GM15510 (cell line): Measurements from ENCODE around the gene HOXC11.

ENCODE experiments used
- POLR2A ChIP-seq: IDR thresholded peaks from 3 replicates; pipeline ENCODE4 v1.6.1; 2011; ENCODE audit warnings: borderline replicate concordance; ENCODE audit not compliant: insufficient read length; ENCODE audit errors: extremely low read depth

Gene HOXC11

GRCh38 chr12:54018468-54018984, 45.6 kb downstream of the HOXC11 start:
- TF ChIP-seq POLR2A: no peak

- no peak for TF ChIP-seq POLR2A
These were observed 46.3 kb downstream of the HOXC11 start for GRCh38 chr12:54019091-54019811.

- no peak for TF ChIP-seq POLR2A
These were observed 47.1 kb downstream of the HOXC11 start for GRCh38 chr12:54019924-54020590.

GRCh38 chr12:54020591-54021405, 47.9 kb downstream of the HOXC11 start:
- TF ChIP-seq POLR2A: no peak

- TF ChIP-seq POLR2A: no peak
These were observed 48.6 kb downstream of the HOXC11 start for GRCh38 chr12:54021432-54022013.

- TF ChIP-seq POLR2A: no peak
These were observed 50.3 kb downstream of the HOXC11 start for GRCh38 chr12:54022960-54023884.

GRCh38 chr12:54024127-54024526, 51.2 kb downstream of the HOXC11 start:
- TF ChIP-seq POLR2A: no peak

GRCh38 chr12:54024581-54025305, 51.8 kb downstream of the HOXC11 start:
- no peak for TF ChIP-seq POLR2A

- no peak for TF ChIP-seq POLR2A
These were observed 52.8 kb downstream of the HOXC11 start for GRCh38 chr12:54025499-54026405.

- TF ChIP-seq POLR2A: no peak
These were observed 53.9 kb downstream of the HOXC11 start for GRCh38 chr12:54026640-54027441.
